ENCODE measurements around the gene FAM76B. TPM values are rescaled to one million over a fixed set of nuclear protein-coding genes. Genes with fewer than 3 reads are reported as not detected.
A peak's percentile ranks its signal among the peaks of the same experiment; 100 is the strongest.

FAM76B gene
- total and polyA plus RNA-seq, 8 donors: 4.0 to 207 (median 33.6) TPM

DNA sequence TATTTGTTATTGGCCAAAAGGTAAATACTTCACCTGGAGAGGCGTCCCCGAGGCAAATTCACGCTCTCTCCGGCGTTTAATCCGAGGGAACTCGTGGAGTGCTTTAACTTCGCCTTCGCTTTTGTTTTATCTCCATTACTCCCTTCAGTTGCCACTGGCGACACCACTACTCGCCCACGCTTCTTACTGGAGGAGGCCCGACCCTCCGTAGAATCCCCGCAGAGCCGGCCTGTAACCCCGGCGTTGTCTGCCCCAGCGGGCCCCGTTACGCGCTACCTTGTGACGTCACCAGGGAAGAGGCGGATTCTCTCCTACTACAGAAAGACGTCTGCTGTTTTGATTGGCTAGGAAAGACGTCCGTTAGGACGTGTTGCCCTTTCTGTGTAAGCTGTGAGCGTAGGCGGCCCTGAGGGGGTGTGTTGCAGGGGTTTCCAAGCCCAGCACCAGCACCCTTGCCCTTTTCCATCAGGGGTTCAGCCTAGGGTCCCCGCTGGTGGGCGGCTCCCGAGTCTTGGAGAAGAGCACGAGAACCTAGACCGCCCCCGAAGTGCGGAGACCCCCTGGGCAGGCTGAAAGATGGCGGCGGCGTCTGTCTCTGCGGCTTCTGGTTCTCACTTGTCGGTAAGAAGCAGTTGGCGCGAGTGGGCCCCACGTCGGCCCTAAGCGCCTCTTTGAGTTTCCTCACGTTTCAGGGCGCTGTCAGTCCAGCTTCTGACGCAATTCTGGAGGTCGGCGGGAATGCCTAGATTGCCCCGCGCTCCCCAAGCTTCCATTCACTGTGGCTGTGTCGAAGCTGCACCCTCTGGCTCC lies 746 bp upstream of the FAM76B start, which contains the start of gene CEP57:
TSS of gene CEP57 (plus strand) at position 376 of the 810 bp plus-strand sequence. CDS start at position 577, 201 bp downstream.
- WGBS, 5 donors: 0 to 1% (median 0%) methylated on average over 41 to 55 of the region's 55 CpGs
- peak; percentile 96 to 99 for DNase-seq

DNA sequence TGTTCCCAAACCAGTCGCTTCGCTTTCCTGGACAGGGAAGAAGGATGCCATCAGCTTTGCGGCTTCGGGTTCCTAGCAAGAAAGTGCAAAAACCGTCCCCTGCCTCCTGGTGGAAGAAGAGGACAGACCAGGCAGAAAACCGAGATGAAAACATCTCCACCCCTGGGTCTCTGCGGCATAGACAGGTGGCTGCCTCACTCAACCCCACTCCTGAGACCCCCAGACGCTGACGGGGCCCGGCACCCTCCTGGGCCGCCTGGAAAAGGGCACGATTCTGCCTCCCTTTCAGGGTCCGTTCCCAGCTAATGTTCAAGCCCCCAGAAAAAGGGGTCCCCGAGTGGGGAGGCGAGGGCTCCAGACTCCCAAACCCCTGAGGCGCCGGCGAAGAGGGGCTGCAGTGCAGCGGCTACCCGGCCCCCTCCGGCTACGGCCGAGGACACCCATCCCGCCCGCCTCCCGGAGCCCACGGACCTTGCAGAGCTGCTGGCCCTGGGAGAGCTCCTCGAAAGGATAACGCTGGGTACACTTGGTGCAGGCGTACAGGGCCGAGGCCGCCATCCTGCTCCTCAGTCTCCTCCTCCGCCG lies 569 bp downstream of the FAM76B start:
- no peaks in the 10 kb centered on the region for H3K9me3 ChIP-seq
- peaks cover 10 to 36% (median 32%) of the 10 kb centered on the region in 4 donors for H3K36me3 ChIP-seq
- H3K27ac ChIP-seq: peak overlapping the region; percentile 93 to 100 (median 99)
- no peaks in the 10 kb centered on the region for H3K27me3 ChIP-seq
- H3K4me3 ChIP-seq: peak overlapping the region; percentile 66 to 91 (median 77)
- WGBS, 5 donors: 0 to 2% (median 1%) methylated on average over 20 to 34 of the region's 34 CpGs
- TF ChIP-seq EP300 (IDR thresholded peaks at IDR 0.05) (no peak), POLR2AphosphoS5 (IDR thresholded peaks at IDR 0.05) (no peak), POLR2A (IDR thresholded peaks at IDR 0.05) (no peak)
- TF ChIP-seq, protein P1, sequence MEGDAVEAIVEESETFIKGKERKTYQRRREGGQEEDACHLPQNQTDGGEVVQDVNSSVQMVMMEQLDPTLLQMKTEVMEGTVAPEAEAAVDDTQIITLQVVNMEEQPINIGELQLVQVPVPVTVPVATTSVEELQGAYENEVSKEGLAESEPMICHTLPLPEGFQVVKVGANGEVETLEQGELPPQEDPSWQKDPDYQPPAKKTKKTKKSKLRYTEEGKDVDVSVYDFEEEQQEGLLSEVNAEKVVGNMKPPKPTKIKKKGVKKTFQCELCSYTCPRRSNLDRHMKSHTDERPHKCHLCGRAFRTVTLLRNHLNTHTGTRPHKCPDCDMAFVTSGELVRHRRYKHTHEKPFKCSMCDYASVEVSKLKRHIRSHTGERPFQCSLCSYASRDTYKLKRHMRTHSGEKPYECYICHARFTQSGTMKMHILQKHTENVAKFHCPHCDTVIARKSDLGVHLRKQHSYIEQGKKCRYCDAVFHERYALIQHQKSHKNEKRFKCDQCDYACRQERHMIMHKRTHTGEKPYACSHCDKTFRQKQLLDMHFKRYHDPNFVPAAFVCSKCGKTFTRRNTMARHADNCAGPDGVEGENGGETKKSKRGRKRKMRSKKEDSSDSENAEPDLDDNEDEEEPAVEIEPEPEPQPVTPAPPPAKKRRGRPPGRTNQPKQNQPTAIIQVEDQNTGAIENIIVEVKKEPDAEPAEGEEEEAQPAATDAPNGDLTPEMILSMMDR (IDR thresholded peaks at IDR 0.05): no peak
- H3K4me1 ChIP-seq: peaks cover 22 to 49% (median 33%) of the 10 kb centered on the region in 4 donors
- DNase-seq: peak in 1 of 2 donors; percentile 70
- intact Hi-C loops (cut with DNase I; ENCODE audit: low total_unique reads): no loop called here

More for the DNA sequence above, 746 bp upstream of the FAM76B start, which contains the start of gene CEP57:
- peaks cover 22 to 54% (median 34%) of the 10 kb centered on the region in 4 donors for H3K4me1 ChIP-seq
- no peaks in the 10 kb centered on the region for H3K27me3 ChIP-seq
- H3K36me3 ChIP-seq: peaks cover 8 to 23% (median 18%) of the 10 kb centered on the region in 4 donors
- peak within 1 kb of the TSS; percentile 93 to 100 (median 99) for H3K27ac ChIP-seq
- TF ChIP-seq, protein P1 (IDR thresholded peaks at IDR 0.05): no peak
- peak in 2 of 4 donors; percentile 16 to 32 for TF ChIP-seq POLR2A (IDR thresholded peaks at IDR 0.05)
- peak; percentile 69 to 70 (median 70) for TF ChIP-seq POLR2AphosphoS5 (IDR thresholded peaks at IDR 0.05)
- TF ChIP-seq EP300 (IDR thresholded peaks at IDR 0.05): no peak
- peak within 1 kb of the TSS; percentile 66 to 91 (median 77) for H3K4me3 ChIP-seq
- intact Hi-C loops (cut with DNase I; ENCODE audit: low total_unique reads): no loop called here
- H3K9me3 ChIP-seq: no peaks in the 10 kb centered on the region

DNA sequence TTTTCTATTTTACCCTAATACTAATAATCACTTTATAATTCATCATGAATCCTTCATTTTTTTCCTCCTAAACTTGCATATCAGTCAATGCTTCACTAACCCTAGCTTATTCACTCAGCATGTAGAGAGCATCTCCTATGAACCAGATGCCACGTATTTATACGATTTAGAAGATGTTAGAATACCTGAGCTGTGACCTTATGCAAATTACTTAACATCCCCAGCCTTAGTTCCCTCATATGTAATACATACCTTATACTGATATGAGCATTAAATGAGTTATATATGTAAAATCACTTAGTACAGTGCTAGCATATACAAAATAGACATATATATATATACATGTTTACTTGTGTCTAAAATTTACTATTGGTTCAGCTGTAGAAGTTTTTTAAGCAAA lies 9.0 kb downstream of the FAM76B start:
- DNase-seq: no peak
- intact Hi-C loops (cut with DNase I; ENCODE audit: low total_unique reads): no loop called here
- no peak for TF ChIP-seq POLR2AphosphoS5 (IDR thresholded peaks at IDR 0.05)
- TF ChIP-seq POLR2A (IDR thresholded peaks at IDR 0.05): no peak
- TF ChIP-seq, protein P1 (IDR thresholded peaks at IDR 0.05): no peak
- no peak for TF ChIP-seq EP300 (IDR thresholded peaks at IDR 0.05)
- no peaks in the 10 kb centered on the region for H3K27me3 ChIP-seq
- WGBS, 5 donors: 81 to 96% (median 88%) methylated on average over 2 of the region's 2 CpGs
- peaks cover 28 to 100% (median 100%) of the 10 kb centered on the region in 4 donors for H3K36me3 ChIP-seq
- no peak overlapping the region for H3K4me3 ChIP-seq
- H3K9me3 ChIP-seq: no peaks in the 10 kb centered on the region
- peaks cover 0 to 6% (median 1%) of the 10 kb centered on the region in 4 donors for H3K4me1 ChIP-seq
- no peak overlapping the region for H3K27ac ChIP-seq

DNA sequence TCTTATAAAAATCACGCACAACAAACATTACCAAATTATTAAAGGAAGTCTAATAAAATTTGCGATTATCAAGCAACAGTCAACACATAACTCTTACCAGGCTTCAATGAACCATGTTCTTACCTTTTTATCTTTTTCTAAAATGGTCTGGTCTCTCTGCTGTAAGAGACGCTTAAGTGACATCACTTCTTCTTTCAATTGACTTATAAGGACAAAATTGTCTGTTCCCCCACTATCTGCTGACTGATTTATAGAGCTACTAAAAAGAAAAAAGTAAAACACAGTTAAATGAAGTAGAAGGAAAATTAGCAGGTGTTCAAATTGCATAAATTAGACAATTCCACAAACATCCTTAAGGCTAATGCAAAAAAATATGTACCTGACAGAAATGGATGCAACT lies 10.9 kb downstream of the FAM76B start:
- no peak for DNase-seq
- intact Hi-C loops (cut with DNase I; ENCODE audit: low total_unique reads): no loop called here
- H3K4me1 ChIP-seq: peaks cover 0 to 5% (median 1%) of the 10 kb centered on the region in 4 donors
- no peak overlapping the region for H3K4me3 ChIP-seq
- no peaks in the 10 kb centered on the region for H3K27me3 ChIP-seq
- H3K9me3 ChIP-seq: no peaks in the 10 kb centered on the region
- H3K36me3 ChIP-seq: peaks cover 30 to 100% (median 100%) of the 10 kb centered on the region in 4 donors
- no peak overlapping the region for H3K27ac ChIP-seq
- WGBS, 5 donors: 90 to 97% (median 94%) methylated on average over 3 of the region's 3 CpGs
- no peak for TF ChIP-seq POLR2A (IDR thresholded peaks at IDR 0.05)
- TF ChIP-seq EP300 (IDR thresholded peaks at IDR 0.05): no peak
- TF ChIP-seq, protein P1 (IDR thresholded peaks at IDR 0.05): no peak
- no peak for TF ChIP-seq POLR2AphosphoS5 (IDR thresholded peaks at IDR 0.05)

Measured in stomach (tissue), 9 donors.